HepG2 (cell line): ENCODE results near the gene MBD3. TPM values are rescaled to one million over a fixed set of nuclear protein-coding genes. Genes with fewer than 3 reads are reported as not detected.

ENCODE experiments used
- CCDC6 ChIP-seq: sonication (generic); formaldehyde crosslinking; IDR thresholded peaks from 2 replicates; pipeline ENCODE4 v1.8.1; 2022; ENCODE audit warnings: mild to moderate bottlenecking, missing genetic modification reagents, moderate library complexity
- CENPT ChIP-seq: sonication (generic); formaldehyde crosslinking; IDR thresholded peaks from 2 replicates; pipeline ENCODE4 v1.8.0; 2022; ENCODE audit warnings: low read depth, mild to moderate bottlenecking, moderate library complexity, missing genetic modification reagents
- FLYWCH1 ChIP-seq: sonication (generic); formaldehyde crosslinking; IDR thresholded peaks from 2 replicates; pipeline ENCODE4 v1.8.1; 2023; ENCODE audit warnings: mild to moderate bottlenecking, missing genetic modification reagents
- FOSL2 ChIP-seq: sonication (generic); formaldehyde crosslinking; IDR thresholded peaks from 2 replicates; pipeline ENCODE4 v1.4.0; 2020; ENCODE audit warnings: missing genetic modification reagents
- FUBP1 ChIP-seq: sonication (generic); formaldehyde crosslinking; IDR thresholded peaks from 2 replicates; pipeline ENCODE4 v1.5.1; 2020; ENCODE audit warnings: missing genetic modification reagents, mild to moderate bottlenecking, borderline replicate concordance
- GABPA ChIP-seq, 2 experiments: IDR thresholded peaks; 2 replicates each; pipeline ENCODE4 v1.6.1; 2011 to 2016; ENCODE audit warnings: low read depth in 2 of 2, low read length in 1 of 2, missing biosample characterization in 1 of 2, missing genetic modification characterization in 1 of 2
- HCFC1 ChIP-seq: fragments of 150-350 bp; IDR thresholded peaks from 2 replicates; pipeline ENCODE4 v1.6.1; 2014; ENCODE audit warnings: low read depth, low read length
- NFYB ChIP-seq: sonication (generic); formaldehyde crosslinking; IDR thresholded peaks from 2 replicates; pipeline ENCODE4 v1.4.0; 2020; ENCODE audit warnings: missing genetic modification reagents
- NPAS2 ChIP-seq: sonication (generic); formaldehyde crosslinking; IDR thresholded peaks from 2 replicates; pipeline ENCODE4 v1.8.0; 2022; ENCODE audit warnings: mild to moderate bottlenecking, missing genetic modification reagents, borderline replicate concordance
- NR2F6 ChIP-seq, 2 experiments: IDR thresholded peaks; 2 replicates each; pipeline ENCODE4 v1.6.1; 2016; ENCODE audit warnings: antibody characterized with exemption in 1 of 2, mild to moderate bottlenecking in 1 of 2
- RFX3 ChIP-seq: IDR thresholded peaks from 2 replicates; pipeline ENCODE4 v1.6.1; 2016; ENCODE audit warnings: missing biosample characterization, missing genetic modification reagents
- SMARCC2 ChIP-seq: fragments of 450-650 bp; IDR thresholded peaks from 2 replicates; pipeline ENCODE4 v1.6.1; 2017; ENCODE audit warnings: antibody characterized with exemption, mild to moderate bottlenecking
- TRIM22 ChIP-seq: fragments of 450-650 bp; IDR thresholded peaks from 2 replicates; pipeline ENCODE4 v1.6.1; 2017
- ZBTB2 ChIP-seq: sonication (generic); formaldehyde crosslinking; IDR thresholded peaks from 2 replicates; pipeline ENCODE4 v1.8.0; 2022; ENCODE audit warnings: low read depth, missing genetic modification reagents
- ZBTB25 ChIP-seq: IDR thresholded peaks from 2 replicates; pipeline ENCODE4 v1.6.1; 2018; ENCODE audit warnings: missing genetic modification reagents
- ZFP36L2 ChIP-seq: sonication (generic); formaldehyde crosslinking; IDR thresholded peaks from 2 replicates; pipeline ENCODE4 v1.4.0; 2020; ENCODE audit warnings: missing genetic modification reagents
- ZNF207 ChIP-seq: fragments of 450-650 bp; IDR thresholded peaks from 2 replicates; pipeline ENCODE4 v1.6.1; 2016; ENCODE audit warnings: antibody characterized with exemption, borderline replicate concordance
- ZNF3 ChIP-seq: IDR thresholded peaks from 2 replicates; pipeline ENCODE4 v1.7.0; 2017; ENCODE audit warnings: inconsistent platforms
- ZNF512B ChIP-seq: sonication (generic); formaldehyde crosslinking; IDR thresholded peaks from 2 replicates; pipeline ENCODE4 v1.5.1; 2020; ENCODE audit warnings: missing genetic modification reagents, mild to moderate bottlenecking, borderline replicate concordance
- ZNF652 ChIP-seq: IDR thresholded peaks from 2 replicates; pipeline ENCODE4 v1.6.1; 2016; ENCODE audit warnings: low read depth, borderline replicate concordance
- ZNF660 ChIP-seq: sonication (generic); formaldehyde crosslinking; IDR thresholded peaks from 2 replicates; pipeline ENCODE4 v1.5.1; 2020; ENCODE audit warnings: mild to moderate bottlenecking, low read depth, missing genetic modification reagents, borderline replicate concordance
- ZNF790 ChIP-seq: sonication (generic); formaldehyde crosslinking; IDR thresholded peaks from 2 replicates; pipeline ENCODE4 v1.8.0; 2022; ENCODE audit warnings: missing genetic modification reagents, mild to moderate bottlenecking, borderline replicate concordance
- polyA plus RNA-seq, 8 experiments: library from polyadenylated mRNA; depleted of rRNA in 3 of 8; stranded (reverse) in 7 of 8; unstranded in 1 of 8; fragments of >200 nt; fragmentation: Illumina TruSeq in 4 of 8; extraction: Trizol in 4 of 8; gene quantifications; 2 replicates each; pipeline versions ENCODE4 v1.2.1 to v1.2.3, GENCODE V29; 2011 to 2016; ENCODE audit warnings: low read depth in 4 of 8, missing spikeins in 1 of 8, mixed read lengths in 1 of 8; ENCODE audit not compliant: insufficient read depth in 1 of 8
- total RNA-seq, 5 experiments: library from RNA; depleted of rRNA; stranded (reverse); fragments of >200 nt; fragmentation: Illumina TruSeq; extraction: Trizol; gene quantifications; 2 replicates each; pipeline ENCODE4 v1.2.3, GENCODE V29; 2016; ENCODE audit warnings: low read depth in 1 of 5

The MBD3 gene
- total and polyA plus RNA-seq, 2 of the 13 experiments (the other 11 are each of a cell fraction or from before 2014, with no cell fraction given): 21.2 to 76.9 TPM

- TF ChIP-seq GABPA (IDR thresholded peaks at IDR 0.05; ENCODE audit: low read depth, low read length) (no peak), GABPA (CRISPR knock-in tag; IDR thresholded peaks at IDR 0.05; ENCODE audit: low read depth) (no peak), NR2F6 (IDR thresholded peaks at IDR 0.05) (no peak), NR2F6 (CRISPR knock-in tag; IDR thresholded peaks at IDR 0.05) (no peak), ZNF660 (CRISPR knock-in tag) (no peak), ZNF512B (CRISPR knock-in tag) (no peak), ZNF3 (CRISPR knock-in tag) (no peak), FLYWCH1 (no peak), HCFC1 (no peak), NFYB (CRISPR knock-in tag) (no peak), SMARCC2 (no peak), ZBTB25 (CRISPR knock-in tag) (no peak), FUBP1 (CRISPR knock-in tag) (no peak), NPAS2 (CRISPR knock-in tag) (no peak), ZNF652 (CRISPR knock-in tag) (no peak), ZNF207 (no peak), ZNF790 (CRISPR knock-in tag) (no peak), CCDC6 (CRISPR knock-in tag) (no peak), TRIM22 (no peak), FOSL2 (no peak), ZBTB2 (CRISPR knock-in tag) (no peak), ZFP36L2 (CRISPR knock-in tag) (no peak), RFX3 (no peak), CENPT (CRISPR knock-in tag) (no peak)
These were observed 1.8 kb downstream of the MBD3 start (continued) for GRCh38 chr19:1590641-1591397.
